Natural killer cell (primary cell): Measurements from ENCODE around the gene TMEM39B. TPM values are rescaled to one million over a fixed set of nuclear protein-coding genes. Genes with fewer than 3 reads are reported as not detected.

Experiments
- ATAC-seq, 3 donors: fragments of 150-1000 bp in 2 of 3; fragments of 200-7000 bp in 1 of 3; cut with Tn5 transposase; 1 replicate in 1 of 3; 2 replicates in 2 of 3; pipeline ENCODE4 v1.10.0; 2021; ENCODE audit warnings: mild to moderate bottlenecking in 2 of 3, moderate library complexity in 2 of 3
- DNase-seq, 2 donors: peaks; one replicate each; pipeline versions ENCODE4 v3.0.0 to v3.0.0-alpha.2; 2013 to 2021; ENCODE audit warnings: mixed read lengths in 1 of 2
- H3K27ac ChIP-seq: one replicate; pipeline ENCODE4 v1.5.1; 2013; ENCODE audit warnings: mild to moderate bottlenecking, low read length
- H3K27me3 ChIP-seq: one replicate; pipeline ENCODE4 v1.6.1; 2013; ENCODE audit warnings: low read length; ENCODE audit not compliant: control insufficient read depth, insufficient read depth
- H3K36me3 ChIP-seq: one replicate; pipeline ENCODE4 v1.6.1; 2013; ENCODE audit warnings: low read length; ENCODE audit not compliant: control insufficient read depth, insufficient read depth
- H3K4me1 ChIP-seq: one replicate; pipeline ENCODE4 v1.6.1; 2013; ENCODE audit warnings: low read length; ENCODE audit not compliant: control insufficient read depth, insufficient read depth
- H3K4me3 ChIP-seq: one replicate; pipeline ENCODE4 v1.5.1; 2013; ENCODE audit warnings: low read length
- H3K9me3 ChIP-seq: one replicate; pipeline ENCODE4 v1.6.1; 2013; ENCODE audit warnings: low read length; ENCODE audit not compliant: control insufficient read depth, insufficient read depth
- H3K27ac Mint-ChIP-seq, 2 donors: one replicate each; pipeline ENCODE4 v1.8.0; 2022; ENCODE audit warnings: mild to moderate bottlenecking in 2 of 2, mixed read lengths in 2 of 2, moderate library complexity in 1 of 2
- H3K27me3 Mint-ChIP-seq, 2 donors: one replicate each; pipeline ENCODE4 v1.8.0; 2022; ENCODE audit warnings: low read depth in 2 of 2, mixed read lengths in 2 of 2
- H3K36me3 Mint-ChIP-seq: one replicate; pipeline ENCODE4 v1.8.0; 2022; ENCODE audit warnings: mixed read lengths
- H3K4me1 Mint-ChIP-seq, 2 donors: one replicate each; pipeline ENCODE4 v1.8.0; 2022; ENCODE audit warnings: mixed read lengths in 2 of 2
- H3K4me3 Mint-ChIP-seq: one replicate; pipeline ENCODE4 v1.8.0; 2022; ENCODE audit warnings: mild to moderate bottlenecking, moderate library complexity, mixed read lengths
- H3K9me3 Mint-ChIP-seq, 2 donors: one replicate each; pipeline ENCODE4 v1.8.0; 2022; ENCODE audit warnings: mixed read lengths in 2 of 2
- CTCF ChIP-seq: fragments of 200-600 bp; IDR thresholded peaks from one replicate; pipeline ENCODE4 v1.8.0; 2022; ENCODE audit warnings: antibody characterized with exemption
- WGBS: methylation state at CpG from one replicate; pipeline ENCODE4 v1.1.7; 2013; ENCODE audit warnings: missing lambda C conversion rate; ENCODE audit not compliant: insufficient coverage; 5-methylcytosine and 5-hydroxymethylcytosine counted together
- intact Hi-C: fragments of 100-400 bp; cut with micrococcal nuclease; formaldehyde crosslinking; loops from one replicate; pipeline ENCODE4 v1.14.2; 2022
- total RNA-seq, 4 donors: library from RNA; stranded (reverse); fragments of 120-200 nt in 1 of 4; gene quantifications; one replicate each; pipeline versions ENCODE4 v1.2.3 to v1.2.4, GENCODE V29; 2013 to 2022

The TMEM39B gene
- total RNA-seq, 3 donors from 2014 or later (not counting 1 experiment from before 2014, with no cell fraction given) = 13.3 to 17.1 (median 15.8) TPM

- Mint-ChIP-seq H3K4me1 (no peaks in the 10 kb centered on the region), H3K36me3 (no peaks in the 10 kb centered on the region), H3K4me3 (no peak overlapping the region), H3K27ac (no peak overlapping the region), H3K27me3 (no peaks in the 10 kb centered on the region), H3K9me3 (no peaks in the 10 kb centered on the region)
- Histone ChIP-seq H3K4me3 (no peak overlapping the region), H3K27me3 (no peaks in the 10 kb centered on the region), H3K36me3 (peaks cover 44% of the 10 kb centered on the region), H3K27ac (no peak overlapping the region), H3K4me1 (no peaks in the 10 kb centered on the region), H3K9me3 (no peaks in the 10 kb centered on the region)
- DNase-seq (no peak), ATAC-seq (no peak)
- intact Hi-C loops = no loop called here
- no peak for TF ChIP-seq CTCF
- WGBS = 98% methylated on average over 15 of the region's 15 CpGs
These were observed 18.9 kb downstream of the TMEM39B start for GRCh38 chr1:32091591-32091990.

GRCh38 chr1:32094746-32095521 is 22.2 kb downstream of the TMEM39B start:
- Histone ChIP-seq H3K4me3 (no peak overlapping the region), H3K9me3 (no peaks in the 10 kb centered on the region), H3K4me1 (no peaks in the 10 kb centered on the region), H3K27ac (no peak overlapping the region), H3K27me3 (no peaks in the 10 kb centered on the region), H3K36me3 (peaks cover 50% of the 10 kb centered on the region)
- no peak overlapping the region for H3K27ac Mint-ChIP-seq
- WGBS = 96% methylated on average over 11 of the region's 11 CpGs
- H3K27me3 Mint-ChIP-seq = no peaks in the 10 kb centered on the region
- intact Hi-C loops = no loop called here
- no peak for DNase-seq
- no peak for ATAC-seq
- no peaks in the 10 kb centered on the region for H3K4me1 Mint-ChIP-seq
- TF ChIP-seq CTCF = no peak
- H3K9me3 Mint-ChIP-seq = no peaks in the 10 kb centered on the region
- no peaks in the 10 kb centered on the region for H3K36me3 Mint-ChIP-seq
- H3K4me3 Mint-ChIP-seq = no peak overlapping the region

GRCh38 chr1:32099426-32099825 is 26.7 kb downstream of the TMEM39B start:
- no peaks in the 10 kb centered on the region for H3K9me3 ChIP-seq
- no peak overlapping the region for H3K27ac ChIP-seq
- no peaks in the 10 kb centered on the region for H3K27me3 ChIP-seq
- intact Hi-C loops = no loop called here
- no peak for DNase-seq
- TF ChIP-seq CTCF = no peak
- ATAC-seq = no peak
- H3K36me3 ChIP-seq = peaks cover 41% of the 10 kb centered on the region
- 70% methylated on average over 4 of the region's 4 CpGs for WGBS
- H3K4me1 ChIP-seq = no peaks in the 10 kb centered on the region
- peaks cover 0 to 6% of the 10 kb centered on the region in 2 donors for H3K4me1 Mint-ChIP-seq
- H3K27me3 Mint-ChIP-seq = no peaks in the 10 kb centered on the region
- H3K36me3 Mint-ChIP-seq = no peaks in the 10 kb centered on the region
- H3K4me3 Mint-ChIP-seq = no peak overlapping the region
- H3K4me3 ChIP-seq = no peak overlapping the region
- H3K27ac Mint-ChIP-seq = no peak overlapping the region
- no peaks in the 10 kb centered on the region for H3K9me3 Mint-ChIP-seq

GRCh38 chr1:32100359-32100758 is 27.6 kb downstream of the TMEM39B start:
- Histone ChIP-seq H3K4me3 (no peak overlapping the region), H3K27me3 (no peaks in the 10 kb centered on the region), H3K4me1 (no peaks in the 10 kb centered on the region), H3K9me3 (no peaks in the 10 kb centered on the region), H3K36me3 (peaks cover 32% of the 10 kb centered on the region), H3K27ac (no peak overlapping the region)
- DNase-seq (no peak), ATAC-seq (no peak)
- Mint-ChIP-seq H3K27ac (no peak overlapping the region), H3K9me3 (no peaks in the 10 kb centered on the region), H3K4me3 (no peak overlapping the region), H3K4me1 (peaks cover 0 to 6% of the 10 kb centered on the region in 2 donors), H3K36me3 (no peaks in the 10 kb centered on the region), H3K27me3 (no peaks in the 10 kb centered on the region)
- intact Hi-C loops = no loop called here
- TF ChIP-seq CTCF = no peak
- 97% methylated on average over 10 of the region's 10 CpGs for WGBS
